ENCODE results near the gene RAD50.

The RAD50 gene

GRCh38 chr5:132651838-132652469 lies 95.2 kb downstream of the RAD50 start:
- Histone ChIP-seq H3K9ac (ENCODE audit: low read length) (no peak overlapping the region), H3F3A (ENCODE audit: insufficient read depth) (no peaks in the 10 kb centered on the region), H3K4me2 (ENCODE audit: low read depth, low read length, poor library complexity, severe bottlenecking) (no peak overlapping the region), H3K27me3 (ENCODE audit: low read length) (no peaks in the 10 kb centered on the region), H3K27ac (ENCODE audit: low read depth, low read length) (no peak overlapping the region), H3K4me3 (ENCODE audit: insufficient read depth, low read length, poor library complexity, severe bottlenecking) (no peak overlapping the region), H3K79me2 (ENCODE audit: insufficient read depth, low read length) (no peaks in the 10 kb centered on the region), H4K20me1 (ENCODE audit: low read depth, low read length) (no peaks in the 10 kb centered on the region), H3K9me3 (ENCODE audit: insufficient read depth, low read length) (no peaks in the 10 kb centered on the region), H2AFZ (ENCODE audit: low read depth, low read length, severe bottlenecking) (no peak overlapping the region), H3K9me2 (replicated peaks; ENCODE audit: insufficient read depth, low read length) (no peaks in the 10 kb centered on the region), H3K36me3 (ENCODE audit: low read length) (no peaks in the 10 kb centered on the region)
- TF ChIP-seq CTCF (IDR thresholded peaks at IDR 0.05; ENCODE audit: insufficient read depth, low read length, poor library complexity, severe bottlenecking) (no peak), EZH2phosphoT487 (conservative IDR thresholded peaks at IDR 0.05; ENCODE audit: low read length) (no peak)

- Histone ChIP-seq H3K27me3 (ENCODE audit: low read length) (no peaks in the 10 kb centered on the region), H3F3A (ENCODE audit: insufficient read depth) (no peaks in the 10 kb centered on the region), H2AFZ (ENCODE audit: low read depth, low read length, severe bottlenecking) (no peak overlapping the region), H3K27ac (ENCODE audit: low read depth, low read length) (no peak overlapping the region), H3K9me2 (replicated peaks; ENCODE audit: insufficient read depth, low read length) (no peaks in the 10 kb centered on the region), H3K4me3 (ENCODE audit: insufficient read depth, low read length, poor library complexity, severe bottlenecking) (no peak overlapping the region), H3K36me3 (ENCODE audit: low read length) (no peaks in the 10 kb centered on the region), H4K20me1 (ENCODE audit: low read depth, low read length) (no peaks in the 10 kb centered on the region), H3K9ac (ENCODE audit: low read length) (no peak overlapping the region), H3K9me3 (ENCODE audit: insufficient read depth, low read length) (no peaks in the 10 kb centered on the region), H3K79me2 (ENCODE audit: insufficient read depth, low read length) (no peaks in the 10 kb centered on the region), H3K4me2 (ENCODE audit: low read depth, low read length, poor library complexity, severe bottlenecking) (no peak overlapping the region)
- TF ChIP-seq CTCF (IDR thresholded peaks at IDR 0.05; ENCODE audit: insufficient read depth, low read length, poor library complexity, severe bottlenecking) (no peak), EZH2phosphoT487 (conservative IDR thresholded peaks at IDR 0.05; ENCODE audit: low read length) (no peak)
These were observed 96.9 kb downstream of the RAD50 start for GRCh38 chr5:132653716-132654115.

- Histone ChIP-seq H3K27me3 (ENCODE audit: low read length) (no peaks in the 10 kb centered on the region), H3K4me3 (ENCODE audit: insufficient read depth, low read length, poor library complexity, severe bottlenecking) (no peak overlapping the region)
These were observed 99.3 kb downstream of the RAD50 start for GRCh38 chr5:132655821-132656773.

More at GRCh38 chr5:132655821-132656773, 99.3 kb downstream of the RAD50 start:
- Histone ChIP-seq H2AFZ (ENCODE audit: low read depth, low read length, severe bottlenecking) (no peak overlapping the region), H3K9me2 (replicated peaks; ENCODE audit: insufficient read depth, low read length) (no peaks in the 10 kb centered on the region), H3K9me3 (ENCODE audit: insufficient read depth, low read length) (no peaks in the 10 kb centered on the region), H3K4me2 (ENCODE audit: low read depth, low read length, poor library complexity, severe bottlenecking) (no peak overlapping the region), H3K79me2 (ENCODE audit: insufficient read depth, low read length) (no peaks in the 10 kb centered on the region), H3F3A (ENCODE audit: insufficient read depth) (no peaks in the 10 kb centered on the region), H3K36me3 (ENCODE audit: low read length) (no peaks in the 10 kb centered on the region), H3K9ac (ENCODE audit: low read length) (no peak overlapping the region), H4K20me1 (ENCODE audit: low read depth, low read length) (no peaks in the 10 kb centered on the region), H3K27ac (ENCODE audit: low read depth, low read length) (no peak overlapping the region)
- TF ChIP-seq EZH2phosphoT487 (conservative IDR thresholded peaks at IDR 0.05; ENCODE audit: low read length) (no peak), CTCF (IDR thresholded peaks at IDR 0.05; ENCODE audit: insufficient read depth, low read length, poor library complexity, severe bottlenecking) (no peak)

Data from SU-DHL-6 (cell line).